Measurements from ENCODE around the gene GPR35. TPM values are rescaled to one million over a fixed set of nuclear protein-coding genes. Genes with fewer than 3 reads are reported as not detected.

GPR35 gene
- total RNA-seq, 1 donor from 2014 or later = 1.9 TPM

DNA sequence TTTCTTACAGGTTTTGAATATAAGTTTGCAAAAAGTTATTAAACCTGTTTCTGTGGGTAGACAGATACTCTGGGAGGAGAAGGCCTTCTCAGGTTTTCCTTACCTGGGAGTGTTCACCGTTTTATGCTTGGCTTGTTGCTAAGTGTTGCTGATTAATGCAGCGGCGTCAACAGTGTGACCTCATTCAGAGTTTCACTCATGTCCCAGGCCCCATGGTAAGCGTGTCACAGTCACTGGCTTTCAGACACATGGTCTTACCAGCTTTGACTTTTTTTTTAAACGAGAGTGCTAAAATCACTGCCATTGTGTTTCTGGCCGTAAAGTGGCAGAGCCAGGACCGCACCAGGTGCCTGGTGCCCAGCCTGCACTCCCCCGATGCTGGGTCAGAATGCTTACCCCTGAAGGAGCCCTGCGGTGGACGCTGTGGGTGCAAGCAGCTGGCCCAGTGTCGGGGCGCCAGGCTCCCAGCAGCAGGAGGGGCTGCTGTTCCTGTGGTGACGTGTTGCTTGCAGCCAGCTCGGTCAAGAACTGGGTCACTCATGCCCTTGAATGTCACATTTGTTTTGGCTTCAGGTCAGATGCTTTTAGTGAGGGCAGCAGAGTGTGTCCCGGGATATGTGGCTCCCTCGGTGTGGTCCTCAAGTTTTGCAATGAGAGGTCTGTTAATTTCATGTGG is 35.3 kb upstream of the GPR35 start:
- TF ChIP-seq, protein P1, sequence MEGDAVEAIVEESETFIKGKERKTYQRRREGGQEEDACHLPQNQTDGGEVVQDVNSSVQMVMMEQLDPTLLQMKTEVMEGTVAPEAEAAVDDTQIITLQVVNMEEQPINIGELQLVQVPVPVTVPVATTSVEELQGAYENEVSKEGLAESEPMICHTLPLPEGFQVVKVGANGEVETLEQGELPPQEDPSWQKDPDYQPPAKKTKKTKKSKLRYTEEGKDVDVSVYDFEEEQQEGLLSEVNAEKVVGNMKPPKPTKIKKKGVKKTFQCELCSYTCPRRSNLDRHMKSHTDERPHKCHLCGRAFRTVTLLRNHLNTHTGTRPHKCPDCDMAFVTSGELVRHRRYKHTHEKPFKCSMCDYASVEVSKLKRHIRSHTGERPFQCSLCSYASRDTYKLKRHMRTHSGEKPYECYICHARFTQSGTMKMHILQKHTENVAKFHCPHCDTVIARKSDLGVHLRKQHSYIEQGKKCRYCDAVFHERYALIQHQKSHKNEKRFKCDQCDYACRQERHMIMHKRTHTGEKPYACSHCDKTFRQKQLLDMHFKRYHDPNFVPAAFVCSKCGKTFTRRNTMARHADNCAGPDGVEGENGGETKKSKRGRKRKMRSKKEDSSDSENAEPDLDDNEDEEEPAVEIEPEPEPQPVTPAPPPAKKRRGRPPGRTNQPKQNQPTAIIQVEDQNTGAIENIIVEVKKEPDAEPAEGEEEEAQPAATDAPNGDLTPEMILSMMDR (IDR thresholded peaks at IDR 0.05) = no peak
- no peaks in the 10 kb centered on the region for H3K27me3 Mint-ChIP-seq (ENCODE audit: low read depth)
- peaks cover 31% of the 10 kb centered on the region for H3K4me1 Mint-ChIP-seq (ENCODE audit: low read depth)
- H3K36me3 Mint-ChIP-seq (ENCODE audit: low read depth) = peaks cover 2% of the 10 kb centered on the region
- no peaks in the 10 kb centered on the region for H3K9me3 Mint-ChIP-seq (ENCODE audit: low read depth)
- no peak overlapping the region for H3K4me3 Mint-ChIP-seq (ENCODE audit: unreplicated experiment)
- DNase-seq (ENCODE audit: low spot score) = peak; percentile 43
- no peak overlapping the region for H3K27ac Mint-ChIP-seq (ENCODE audit: unreplicated experiment)

- H3K27me3 Mint-ChIP-seq (ENCODE audit: low read depth) = no peaks in the 10 kb centered on the region
- H3K9me3 Mint-ChIP-seq (ENCODE audit: low read depth) = no peaks in the 10 kb centered on the region
- no peak overlapping the region for H3K27ac Mint-ChIP-seq (ENCODE audit: unreplicated experiment)
- peaks cover 26% of the 10 kb centered on the region for H3K4me1 Mint-ChIP-seq (ENCODE audit: low read depth)
- TF ChIP-seq, protein P1 (IDR thresholded peaks at IDR 0.05) = no peak
- DNase-seq (ENCODE audit: low spot score) = peak; percentile 83
- H3K36me3 Mint-ChIP-seq (ENCODE audit: low read depth) = peaks cover 2% of the 10 kb centered on the region
- H3K4me3 Mint-ChIP-seq (ENCODE audit: unreplicated experiment) = no peak overlapping the region
These were observed 34.6 kb upstream of the GPR35 start for GRCh38 chr2:240590681-240591111.

GRCh38 chr2:240591226-240591625 is 34.1 kb upstream of the GPR35 start:
- H3K27me3 Mint-ChIP-seq (ENCODE audit: low read depth) = no peaks in the 10 kb centered on the region
- no peak overlapping the region for H3K27ac Mint-ChIP-seq (ENCODE audit: unreplicated experiment)
- no peak overlapping the region for H3K4me3 Mint-ChIP-seq (ENCODE audit: unreplicated experiment)

DNA sequence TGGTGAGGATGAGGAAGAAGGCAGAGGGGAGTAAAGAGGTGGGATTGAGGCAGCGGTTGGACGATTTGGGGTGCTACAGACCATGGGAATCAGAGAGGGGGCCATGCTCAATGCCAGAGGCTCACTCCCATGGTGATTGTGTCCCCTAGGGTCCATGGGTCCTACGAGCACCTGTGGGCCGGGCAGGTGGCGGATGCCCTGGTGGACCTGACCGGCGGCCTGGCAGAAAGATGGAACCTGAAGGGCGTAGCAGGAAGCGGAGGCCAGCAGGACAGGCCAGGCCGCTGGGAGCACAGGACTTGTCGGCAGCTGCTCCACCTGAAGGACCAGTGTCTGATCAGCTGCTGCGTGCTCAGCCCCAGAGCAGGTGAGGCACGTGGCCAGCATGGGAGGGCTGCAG is 33.5 kb upstream of the GPR35 start:
- Mint-ChIP-seq H3K27me3 (ENCODE audit: low read depth) (no peaks in the 10 kb centered on the region), H3K4me1 (ENCODE audit: low read depth) (peaks cover 21% of the 10 kb centered on the region), H3K4me3 (ENCODE audit: unreplicated experiment) (no peak overlapping the region), H3K9me3 (ENCODE audit: low read depth) (no peaks in the 10 kb centered on the region), H3K27ac (ENCODE audit: unreplicated experiment) (no peak overlapping the region), H3K36me3 (ENCODE audit: low read depth) (peaks cover 2% of the 10 kb centered on the region)
- TF ChIP-seq, protein P1 (IDR thresholded peaks at IDR 0.05) = no peak
- DNase-seq (ENCODE audit: low spot score) = peak; percentile 83

More at GRCh38 chr2:240591226-240591625, 34.1 kb upstream of the GPR35 start:
- Mint-ChIP-seq H3K36me3 (ENCODE audit: low read depth) (peaks cover 2% of the 10 kb centered on the region), H3K4me1 (ENCODE audit: low read depth) (peaks cover 21% of the 10 kb centered on the region), H3K9me3 (ENCODE audit: low read depth) (no peaks in the 10 kb centered on the region)
- DNase-seq (ENCODE audit: low spot score) = peak; percentile 44
- TF ChIP-seq, protein P1 (IDR thresholded peaks at IDR 0.05) = no peak

DNA sequence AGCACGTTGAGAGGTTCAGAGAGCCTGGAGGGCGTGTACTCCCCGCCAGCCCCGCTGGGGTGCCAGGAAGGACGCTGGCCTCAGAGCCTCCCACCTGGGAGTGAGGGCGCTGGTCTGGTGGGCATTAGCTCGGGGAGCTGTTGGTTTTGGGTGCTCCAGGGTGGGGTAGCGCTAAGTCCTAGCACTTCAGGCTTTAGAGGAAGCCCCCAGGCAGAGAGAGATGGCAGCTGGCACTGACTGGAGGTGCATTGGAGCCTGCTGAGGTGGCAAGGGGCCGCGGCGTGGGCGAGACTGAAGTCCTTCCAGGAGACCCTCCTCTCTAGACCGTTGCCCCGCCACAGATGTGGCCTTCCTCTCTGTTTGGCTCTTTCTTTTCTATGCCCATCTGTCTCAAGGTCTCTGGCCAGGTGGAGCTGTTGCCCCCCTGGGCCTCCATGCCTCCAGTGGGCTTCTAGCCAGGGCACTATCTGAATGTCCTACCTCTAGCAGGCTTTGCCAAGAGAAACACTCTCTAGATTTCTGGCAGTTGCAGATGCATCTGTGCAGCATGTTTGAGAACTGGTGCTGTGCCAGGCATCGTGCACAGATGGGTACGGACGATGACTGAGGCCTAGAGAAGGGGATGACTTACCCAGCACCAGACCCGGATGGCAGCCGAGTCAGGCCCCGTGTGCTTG is 32.1 kb upstream of the GPR35 start:
- H3K27ac Mint-ChIP-seq (ENCODE audit: unreplicated experiment) = no peak overlapping the region
- DNase-seq (ENCODE audit: low spot score) = peak; percentile 60
- H3K27me3 Mint-ChIP-seq (ENCODE audit: low read depth) = no peaks in the 10 kb centered on the region
- no peaks in the 10 kb centered on the region for H3K9me3 Mint-ChIP-seq (ENCODE audit: low read depth)
- H3K4me1 Mint-ChIP-seq (ENCODE audit: low read depth) = peaks cover 11% of the 10 kb centered on the region
- H3K4me3 Mint-ChIP-seq (ENCODE audit: unreplicated experiment) = no peak overlapping the region
- peaks cover 2% of the 10 kb centered on the region for H3K36me3 Mint-ChIP-seq (ENCODE audit: low read depth)
- TF ChIP-seq, protein P1 (IDR thresholded peaks at IDR 0.05) = no peak
